Pancreas (tissue), 10 donors: Measurements from ENCODE around the gene EXOSC6. TPM values are rescaled to one million over a fixed set of nuclear protein-coding genes. Genes with fewer than 3 reads are reported as not detected.
"Not testable (repeated sequence)": the region's sequence is repeated elsewhere in the genome, so short reads cannot be mapped to it uniquely, and the experiment has no call there.

ENCODE experiments used
- ATAC-seq, 4 donors: fragments of 200-7000 bp; cut with Tn5 transposase; one replicate each; pipeline versions ENCODE4 v1.8.0 to v1.9.1; 2020; ENCODE audit warnings: mild to moderate bottlenecking in 4 of 4, moderate library complexity in 4 of 4
- DNase-seq, 6 donors: peaks; one replicate each; pipeline ENCODE4 v3.0.0-alpha.2; 2020
- FAIRE-seq: peaks from 2 replicates; lab custom pipeline; 2012; peaks lifted over from hg19 to GRCh38; lab: Jason Lieb, UNC
- H3K27ac ChIP-seq, 4 donors: fragments of 200-600 bp; sonication (generic); 1 replicate in 3 of 4; 2 replicates in 1 of 4; pipeline versions ENCODE4 v1.5.0 to v1.8.0; 2020
- H3K27me3 ChIP-seq, 4 donors: fragments of 200-600 bp; one replicate each; pipeline ENCODE4 v1.8.0; 2021
- H3K36me3 ChIP-seq, 3 donors: fragments of 200-600 bp; sonication (generic) in 1 of 3; one replicate each; pipeline versions ENCODE4 v1.5.0 to v1.8.0; 2020 to 2021
- H3K4me1 ChIP-seq, 3 donors: fragments of 200-600 bp; one replicate each; pipeline ENCODE4 v1.8.0; 2021
- H3K4me3 ChIP-seq, 4 donors: fragments of 200-600 bp; sonication (generic) in 2 of 4; one replicate each; pipeline versions ENCODE4 v1.5.0 to v1.8.0; 2020 to 2021
- H3K9me3 ChIP-seq, 4 donors: fragments of 200-600 bp; one replicate each; pipeline ENCODE4 v1.8.0; 2021
- CTCF ChIP-seq, 4 donors: fragments of 200-600 bp; sonication (generic) in 3 of 4; IDR thresholded peaks; one replicate each; pipeline versions ENCODE4 v1.5.0 to v1.8.0; 2021; ENCODE audit warnings: antibody characterized with exemption in 4 of 4
- WGBS, 2 donors: extraction: QIAGEN DNeasy Blood & Tissue Kit; methylation state at CpG; one replicate each; pipeline ENCODE4 v1.1.7; 2013; 5-methylcytosine and 5-hydroxymethylcytosine counted together
- intact Hi-C, 3 donors: fragments of 100-400 bp; cut with DNase I; formaldehyde crosslinking; loops; one replicate each; pipeline versions ENCODE4 v1.11.1 to v1.14.2; 2022
- polyA plus RNA-seq, 2 donors: library from polyadenylated mRNA; stranded (reverse); fragments of 200-250 nt; gene quantifications; one replicate each; pipeline ENCODE4 v1.2.3, GENCODE V29; 2013
- total RNA-seq, 6 donors: library from RNA; stranded (reverse); fragmentation: NEBNext Ultra II Directional in 4 of 6; extraction: Animal tissue kit (Norgen Biotek cat#: 25700) in 4 of 6; gene quantifications; one replicate each; pipeline versions ENCODE4 v1.2.1 to v1.2.4, GENCODE V29; 2021 to 2023
- donor health status: healthy with polysubstance abuse.
- donor health status: DM: no; HTN: no; CAD: no; lungs with moderate emphysema.
- donor health status: DM: no; HTN: no; CAD: no.
- donor health status: control.
- donor health status: control.
- donor health status: Bipolar disorder and iron deficiency.
- donor health status: DM: yes; HTN: yes; CAD: no.
- donor health status: DM: no; HTN: no; CAD: no.
- donor health status: DM: no; HTN: no; CAD: no.
- donor health status: DM: yes; HTN: yes; CAD: no.

Gene EXOSC6
- total and polyA plus RNA-seq, 8 donors, result 8.5 to 20.2 (median 9.9) TPM

- Histone ChIP-seq H3K9me3 (no peaks in the 10 kb centered on the region), H3K27ac (no peak overlapping the region), H3K27me3 (no peaks in the 10 kb centered on the region), H3K36me3 (peaks cover 2 to 69% (median 39%) of the 10 kb centered on the region in 3 donors), H3K4me3 (no peak overlapping the region), H3K4me1 (no peaks in the 10 kb centered on the region)
- TF ChIP-seq CTCF (IDR thresholded peaks at IDR 0.05), result no peak
- intact Hi-C loops, result no loop called here
- DNase-seq (no peak), ATAC-seq (no peak), FAIRE-seq (no peak)
- 92 to 93% methylated on average over 1 of the region's 1 CpG for WGBS, 2 donors
These were observed 24.7 kb upstream of the EXOSC6 start for GRCh38 chr16:70276392-70276791.

- Histone ChIP-seq H3K4me1 (no peaks in the 10 kb centered on the region), H3K4me3 (no peak overlapping the region), H3K9me3 (no peaks in the 10 kb centered on the region), H3K36me3 (peaks cover 0 to 83% (median 57%) of the 10 kb centered on the region in 3 donors), H3K27me3 (no peaks in the 10 kb centered on the region), H3K27ac (no peak overlapping the region)
- WGBS, 2 donors, result 89 to 95% methylated on average over 10 of the region's 10 CpGs
- intact Hi-C loops, result no loop called here
- ATAC-seq (no peak), DNase-seq (no peak), FAIRE-seq (no peak)
- no peak for TF ChIP-seq CTCF (IDR thresholded peaks at IDR 0.05)
These were observed 20.0 kb upstream of the EXOSC6 start for GRCh38 chr16:70271696-70272095.

- H3K36me3 ChIP-seq, result peaks cover 0 to 82% (median 54%) of the 10 kb centered on the region in 3 donors
- FAIRE-seq, result no peak
- WGBS, 2 donors, result 81 to 83% methylated on average over 3 of the region's 3 CpGs
These were observed 18.4 kb upstream of the EXOSC6 start for GRCh38 chr16:70270176-70270575.

GRCh38 chr16:70269471-70269870, 17.7 kb upstream of the EXOSC6 start:
- TF ChIP-seq CTCF (IDR thresholded peaks at IDR 0.05), result no peak

More at GRCh38 chr16:70270176-70270575, 18.4 kb upstream of the EXOSC6 start:
- Histone ChIP-seq H3K4me1 (no peaks in the 10 kb centered on the region), H3K27ac (no peak overlapping the region), H3K9me3 (no peaks in the 10 kb centered on the region), H3K27me3 (no peaks in the 10 kb centered on the region), H3K4me3 (no peak overlapping the region)
- TF ChIP-seq CTCF (IDR thresholded peaks at IDR 0.05), result no peak
- no peak for ATAC-seq
- DNase-seq, result no peak
- intact Hi-C loops, result no loop called here

GRCh38 chr16:70267922-70268321, 16.2 kb upstream of the EXOSC6 start:
- H3K27ac ChIP-seq, H3K4me1 ChIP-seq, intact Hi-C loops, DNase-seq, H3K4me3 ChIP-seq, H3K9me3 ChIP-seq, ATAC-seq, H3K27me3 ChIP-seq, FAIRE-seq: not testable (repeated sequence)
- 91 to 95% methylated on average over 10 of the region's 10 CpGs for WGBS, 2 donors
- H3K36me3 ChIP-seq, result peaks cover 4 to 94% (median 60%) of the 10 kb centered on the region in 3 donors

More at GRCh38 chr16:70269471-70269870, 17.7 kb upstream of the EXOSC6 start:
- intact Hi-C loops, result no loop called here
- Histone ChIP-seq H3K27me3 (no peaks in the 10 kb centered on the region), H3K4me1 (no peaks in the 10 kb centered on the region), H3K27ac (no peak overlapping the region), H3K4me3 (no peak overlapping the region), H3K36me3 (peaks cover under 1 to 82% (median 55%) of the 10 kb centered on the region in 3 donors), H3K9me3 (no peaks in the 10 kb centered on the region)
- WGBS, 2 donors, result 88 to 92% methylated on average over 12 of the region's 12 CpGs
- FAIRE-seq (no peak), ATAC-seq (no peak), DNase-seq (no peak)
